Stomach smooth muscle (tissue), 2 donors: Measurements from ENCODE around the gene LSM4.

Experiments used
- H3K27ac ChIP-seq: one replicate; pipeline ENCODE4 v1.7.0; 2013; ENCODE audit warnings: mild to moderate bottlenecking, low read length, inconsistent platforms
- H3K27me3 ChIP-seq, 2 donors: one replicate each; pipeline ENCODE4 v1.7.0; 2013; ENCODE audit warnings: low read length in 2 of 2; ENCODE audit not compliant: insufficient read depth in 2 of 2, control insufficient read depth in 1 of 2
- H3K36me3 ChIP-seq, 2 donors: one replicate each; pipeline ENCODE4 v1.7.0; 2013; ENCODE audit warnings: low read length in 2 of 2; ENCODE audit not compliant: control insufficient read depth in 2 of 2, insufficient read depth in 2 of 2
- H3K4me1 ChIP-seq: one replicate; pipeline ENCODE4 v1.7.0; 2013; ENCODE audit warnings: low read length; ENCODE audit not compliant: control insufficient read depth, insufficient read depth
- H3K4me3 ChIP-seq, 2 donors: one replicate each; pipeline ENCODE4 v1.7.0; 2013; ENCODE audit warnings: low read length in 2 of 2
- H3K9ac ChIP-seq, 2 donors: one replicate each; pipeline ENCODE4 v1.7.0; 2013; ENCODE audit warnings: low read length in 2 of 2, mild to moderate bottlenecking in 1 of 2
- H3K9me3 ChIP-seq, 2 donors: one replicate each; pipeline ENCODE4 v1.7.0; 2013; ENCODE audit warnings: low read length in 2 of 2; ENCODE audit not compliant: control insufficient read depth in 2 of 2
- donor health status: healthy.
- donor health status: Pancreatic carcinoma.

Gene LSM4

DNA sequence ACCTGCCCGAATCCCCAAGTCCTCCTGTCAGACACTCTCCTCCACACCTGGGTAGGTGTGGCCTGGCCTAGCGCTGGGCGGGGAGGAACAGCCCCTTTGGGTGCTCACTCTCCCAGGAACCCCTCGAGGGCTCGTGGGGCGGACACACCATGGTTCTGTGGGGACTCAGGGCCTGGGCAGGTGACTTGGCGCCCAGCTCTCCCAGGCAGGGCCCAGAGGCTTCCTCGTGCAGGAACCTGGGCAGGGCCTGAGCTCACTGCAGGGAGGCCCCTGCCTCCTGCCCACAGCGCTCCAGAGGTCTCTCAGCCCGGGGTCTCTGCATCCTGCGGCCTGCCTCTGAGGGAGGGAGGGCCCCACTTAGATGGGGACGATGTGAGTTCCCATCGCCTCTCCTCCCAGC lies 11.9 kb downstream of the LSM4 start:
- H3K9ac ChIP-seq, result no peak overlapping the region
- no peak overlapping the region for H3K27ac ChIP-seq
- H3K9me3 ChIP-seq, result no peaks in the 10 kb centered on the region
- H3K4me1 ChIP-seq, result peaks cover 25% of the 10 kb centered on the region
- no peak overlapping the region for H3K4me3 ChIP-seq
- H3K36me3 ChIP-seq, result peaks cover 3% of the 10 kb centered on the region in 2 donors
- no peaks in the 10 kb centered on the region for H3K27me3 ChIP-seq

DNA sequence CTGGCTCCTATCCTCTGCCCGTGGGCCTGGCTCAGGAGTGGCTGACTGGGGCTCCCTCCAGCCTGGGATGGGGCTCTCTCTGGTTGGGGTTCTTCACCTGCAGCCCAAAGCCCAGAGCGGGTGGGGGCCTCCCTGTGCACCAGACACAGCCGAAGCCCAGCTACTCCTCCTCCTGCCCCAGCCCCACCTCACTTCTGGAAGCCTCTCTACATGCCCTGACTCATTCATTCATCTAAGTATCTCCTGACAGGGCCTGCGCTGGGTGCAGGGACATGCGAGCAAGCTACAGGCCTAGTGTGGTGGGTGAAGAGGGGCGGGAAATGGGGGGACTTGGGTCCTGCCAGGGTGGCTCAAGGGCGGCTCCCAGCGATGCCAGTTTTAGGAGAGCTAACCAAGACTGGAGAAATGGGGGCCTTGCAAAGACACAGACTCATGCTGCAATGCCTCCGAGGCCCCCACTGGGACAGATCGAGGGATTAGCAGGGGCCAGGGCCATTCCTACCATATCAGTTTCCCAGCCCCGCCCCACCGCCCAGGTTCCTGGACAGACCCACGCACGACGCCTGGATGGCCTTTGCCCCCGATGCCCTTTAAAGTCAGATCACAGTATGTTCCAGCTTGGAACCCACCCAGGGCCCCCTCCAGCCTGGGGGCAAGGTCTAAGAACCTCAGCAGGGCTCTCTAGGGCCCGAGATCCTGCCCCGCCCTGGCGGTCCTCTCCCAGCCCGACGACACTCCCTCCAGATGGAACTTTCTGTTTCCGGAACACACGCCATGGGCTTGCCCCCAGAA lies 12.6 kb downstream of the LSM4 start:
- Histone ChIP-seq H3K9me3 (no peaks in the 10 kb centered on the region), H3K27ac (no peak overlapping the region), H3K4me1 (peaks cover 32% of the 10 kb centered on the region), H3K27me3 (no peaks in the 10 kb centered on the region), H3K9ac (no peak overlapping the region), H3K4me3 (no peak overlapping the region), H3K36me3 (peaks cover 3% of the 10 kb centered on the region in 2 donors)

DNA sequence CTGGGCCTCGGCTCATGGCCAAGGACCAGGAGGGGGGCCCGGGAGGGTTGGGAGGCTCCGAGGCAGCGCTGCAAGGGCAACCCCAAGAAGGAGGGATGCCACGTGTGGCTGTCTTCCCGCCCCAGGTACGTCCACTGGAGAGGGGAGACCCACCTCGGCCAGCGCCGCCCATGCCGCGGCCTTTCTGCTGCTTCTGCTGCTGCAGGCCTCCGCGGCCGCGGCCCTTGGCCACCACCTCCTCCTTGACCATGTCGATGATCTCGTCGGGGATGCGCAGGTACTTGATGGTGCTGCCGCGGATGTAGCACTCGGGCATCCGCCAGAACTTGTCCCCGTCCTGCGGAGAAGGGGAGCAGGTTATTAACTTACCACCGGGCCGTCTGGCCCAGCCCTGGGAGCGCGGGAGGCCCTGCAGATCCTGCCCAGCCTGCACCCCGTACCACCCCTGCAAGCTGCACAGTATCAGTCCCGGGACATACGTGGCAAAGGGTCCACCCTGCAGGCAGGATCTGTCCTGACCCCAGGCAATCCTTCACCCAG lies 13.3 kb downstream of the LSM4 start:
- H3K9me3 ChIP-seq, result no peaks in the 10 kb centered on the region
- no peaks in the 10 kb centered on the region for H3K27me3 ChIP-seq
- H3K4me1 ChIP-seq, result peaks cover 39% of the 10 kb centered on the region
- no peak overlapping the region for H3K9ac ChIP-seq
- H3K4me3 ChIP-seq, result no peak overlapping the region
- peaks cover 3% of the 10 kb centered on the region in 2 donors for H3K36me3 ChIP-seq
- H3K27ac ChIP-seq, result no peak overlapping the region

DNA sequence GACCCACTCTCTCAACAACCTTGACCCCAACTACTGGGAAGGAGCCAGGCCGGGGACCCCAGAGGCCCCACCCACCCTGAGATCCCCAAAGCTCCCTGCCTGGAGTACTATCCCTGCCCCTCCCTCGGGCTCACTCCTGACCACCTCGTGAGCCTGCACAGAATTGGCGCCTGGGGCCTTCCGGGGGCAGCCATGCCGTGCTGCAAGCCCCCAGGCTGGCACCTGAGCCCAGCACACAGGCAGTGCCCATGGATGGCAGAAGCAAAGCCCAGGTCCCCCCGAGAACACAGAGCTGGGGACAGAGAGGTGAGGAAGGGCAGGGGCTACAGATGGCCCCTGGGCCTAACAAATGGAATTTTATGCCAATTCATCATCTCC lies 13.9 kb downstream of the LSM4 start:
- Histone ChIP-seq H3K4me3 (no peak overlapping the region), H3K27me3 (no peaks in the 10 kb centered on the region), H3K9ac (no peak overlapping the region), H3K36me3 (peaks cover 0 to 3% of the 10 kb centered on the region in 2 donors), H3K9me3 (no peaks in the 10 kb centered on the region), H3K4me1 (peaks cover 46% of the 10 kb centered on the region), H3K27ac (no peak overlapping the region)

DNA sequence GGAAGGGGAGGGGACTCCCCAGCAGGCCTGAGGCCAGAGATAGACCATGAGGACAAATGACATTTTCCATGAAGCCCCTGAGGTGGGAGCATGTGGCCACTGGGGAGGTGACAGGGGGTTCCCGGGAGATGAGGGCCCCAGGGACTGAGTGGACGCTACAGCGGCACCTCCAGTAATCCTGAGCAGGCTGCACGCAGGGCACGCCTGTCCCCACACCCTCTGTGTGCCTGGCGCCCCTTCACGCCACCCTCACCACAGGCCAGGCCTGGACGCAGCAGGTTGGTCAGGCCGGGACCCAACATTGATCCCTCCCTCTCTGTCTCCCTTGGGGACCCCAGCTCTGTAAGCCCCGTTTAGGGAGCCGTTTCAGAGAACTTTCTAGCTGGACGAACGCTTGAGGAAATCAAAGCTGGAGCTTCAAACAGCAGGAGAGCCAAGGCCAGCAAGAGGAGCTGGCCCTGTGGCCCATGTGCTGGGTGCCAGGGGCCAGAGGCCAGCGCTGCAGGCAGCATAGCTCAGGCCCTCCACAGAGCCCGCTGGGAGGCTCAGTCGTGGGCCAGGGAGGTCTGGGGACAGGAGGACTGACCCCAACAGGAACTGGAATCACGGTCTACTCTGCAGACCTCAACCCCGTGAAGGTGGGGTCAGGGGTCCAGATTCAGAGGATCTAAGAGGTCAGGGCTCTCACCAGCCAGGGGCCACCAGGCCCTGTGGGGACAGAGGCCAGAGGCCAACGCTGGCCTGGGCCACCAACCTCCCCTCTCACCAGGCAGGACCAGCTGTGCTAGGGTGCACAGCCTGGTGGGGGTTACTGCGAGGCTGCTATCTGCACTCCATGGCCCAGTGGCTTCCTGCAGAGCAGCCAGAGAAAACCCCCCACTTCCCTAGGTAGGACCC lies 14.6 kb downstream of the LSM4 start:
- H3K36me3 ChIP-seq, result peaks cover 0 to 3% of the 10 kb centered on the region in 2 donors
- H3K27me3 ChIP-seq, result no peaks in the 10 kb centered on the region
- H3K9me3 ChIP-seq, result no peaks in the 10 kb centered on the region
- peaks cover 51% of the 10 kb centered on the region for H3K4me1 ChIP-seq
- H3K4me3 ChIP-seq, result no peak overlapping the region
- peak overlapping the region; percentile 99 for H3K27ac ChIP-seq
- H3K9ac ChIP-seq, result no peak overlapping the region

DNA sequence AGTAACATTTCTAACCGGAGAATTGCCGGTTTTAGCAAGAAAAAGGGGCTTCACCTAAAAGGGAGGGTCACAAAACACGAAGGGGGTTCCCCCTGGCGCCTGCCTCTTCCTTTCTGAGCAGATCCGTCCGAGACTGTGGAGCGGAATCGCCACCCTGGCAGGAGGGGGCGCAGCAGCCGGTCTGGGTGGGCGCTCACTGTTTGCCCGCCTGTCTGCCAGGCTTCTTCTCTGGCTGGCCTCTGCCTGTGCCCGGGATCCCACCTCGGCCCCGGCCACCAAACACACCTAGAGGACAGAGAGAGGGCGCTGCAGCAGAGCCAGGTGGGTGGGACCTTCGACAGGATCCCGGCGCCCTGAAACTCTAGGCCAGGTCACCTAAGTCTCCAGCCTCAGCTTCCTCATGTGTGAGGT lies 15.6 kb downstream of the LSM4 start:
- Histone ChIP-seq H3K27ac (peak overlapping the region; percentile 99), H3K9me3 (no peaks in the 10 kb centered on the region), H3K36me3 (peaks cover 0 to under 1% of the 10 kb centered on the region in 2 donors), H3K9ac (peak overlapping the region in 1 of 2 donors; percentile 13), H3K4me1 (peaks cover 54% of the 10 kb centered on the region), H3K4me3 (peak overlapping the region in 1 of 2 donors; percentile 22), H3K27me3 (no peaks in the 10 kb centered on the region)

DNA sequence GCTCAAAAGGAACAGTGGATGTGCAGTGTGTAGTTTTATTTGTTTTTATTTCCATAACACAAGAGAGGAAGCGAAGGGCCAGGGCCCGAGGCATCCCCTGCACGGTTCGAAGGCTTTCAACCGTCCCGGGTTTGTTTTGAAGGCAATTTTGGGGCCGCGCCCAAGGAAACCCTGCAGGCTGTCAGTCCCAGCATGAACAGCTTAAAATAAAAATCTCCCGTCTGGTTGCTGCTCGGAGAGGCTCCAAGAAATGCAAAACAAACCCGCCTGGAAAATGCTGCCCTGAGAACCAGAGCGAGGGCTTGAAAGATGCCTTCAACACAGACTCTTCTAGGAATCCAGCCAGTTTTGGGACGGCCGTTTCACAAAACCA lies 16.0 kb downstream of the LSM4 start:
- H3K9ac ChIP-seq, result peak overlapping the region in 1 of 2 donors; percentile 13

DNA sequence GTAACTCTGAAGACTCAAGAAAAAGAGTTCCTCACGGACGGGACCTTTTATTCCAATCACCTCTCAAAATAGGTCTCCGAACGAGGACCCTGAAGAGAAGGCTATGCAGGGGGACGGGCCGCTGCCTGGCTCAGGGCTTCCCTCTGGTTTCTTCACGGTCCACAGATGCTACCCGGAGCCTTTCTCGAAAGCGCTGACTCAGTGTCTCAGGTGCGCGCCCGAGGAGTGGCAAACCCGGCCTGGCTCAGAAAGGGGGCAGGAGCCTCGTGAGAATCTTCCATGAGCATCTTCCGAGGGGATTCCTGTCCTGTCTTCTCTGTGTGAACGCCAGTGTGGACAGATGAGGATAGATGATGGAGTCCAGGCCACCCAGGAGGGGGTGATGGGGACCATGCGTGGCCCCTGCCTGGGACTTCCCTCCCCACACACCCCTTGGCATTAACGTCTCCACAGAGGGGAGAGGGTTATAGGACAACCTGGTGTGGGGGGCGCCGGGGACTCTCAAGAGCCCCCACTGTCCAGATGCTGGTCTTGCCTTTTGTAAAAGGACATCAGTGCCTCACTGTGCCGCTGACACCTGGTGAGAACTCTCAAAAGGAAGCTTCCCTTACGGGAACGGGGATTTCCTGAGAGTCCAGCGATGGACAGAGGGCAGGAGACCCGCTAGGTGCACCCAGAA lies 16.5 kb downstream of the LSM4 start:
- H3K27ac ChIP-seq, result peak overlapping the region; percentile 99
- peak overlapping the region in 1 of 2 donors; percentile 29 for H3K4me3 ChIP-seq
- H3K9me3 ChIP-seq, result no peaks in the 10 kb centered on the region
- H3K36me3 ChIP-seq, result no peaks in the 10 kb centered on the region
- H3K27me3 ChIP-seq, result no peaks in the 10 kb centered on the region
- peak overlapping the region in 1 of 2 donors; percentile 14 for H3K9ac ChIP-seq
- H3K4me1 ChIP-seq, result peaks cover 57% of the 10 kb centered on the region

More for the DNA sequence above, 16.0 kb downstream of the LSM4 start:
- H3K9me3 ChIP-seq, result no peaks in the 10 kb centered on the region
- no peaks in the 10 kb centered on the region for H3K27me3 ChIP-seq
- H3K4me3 ChIP-seq, result peak overlapping the region in 1 of 2 donors; percentile 29
- peak overlapping the region; percentile 99 for H3K27ac ChIP-seq
- peaks cover 54% of the 10 kb centered on the region for H3K4me1 ChIP-seq
- H3K36me3 ChIP-seq, result no peaks in the 10 kb centered on the region

DNA sequence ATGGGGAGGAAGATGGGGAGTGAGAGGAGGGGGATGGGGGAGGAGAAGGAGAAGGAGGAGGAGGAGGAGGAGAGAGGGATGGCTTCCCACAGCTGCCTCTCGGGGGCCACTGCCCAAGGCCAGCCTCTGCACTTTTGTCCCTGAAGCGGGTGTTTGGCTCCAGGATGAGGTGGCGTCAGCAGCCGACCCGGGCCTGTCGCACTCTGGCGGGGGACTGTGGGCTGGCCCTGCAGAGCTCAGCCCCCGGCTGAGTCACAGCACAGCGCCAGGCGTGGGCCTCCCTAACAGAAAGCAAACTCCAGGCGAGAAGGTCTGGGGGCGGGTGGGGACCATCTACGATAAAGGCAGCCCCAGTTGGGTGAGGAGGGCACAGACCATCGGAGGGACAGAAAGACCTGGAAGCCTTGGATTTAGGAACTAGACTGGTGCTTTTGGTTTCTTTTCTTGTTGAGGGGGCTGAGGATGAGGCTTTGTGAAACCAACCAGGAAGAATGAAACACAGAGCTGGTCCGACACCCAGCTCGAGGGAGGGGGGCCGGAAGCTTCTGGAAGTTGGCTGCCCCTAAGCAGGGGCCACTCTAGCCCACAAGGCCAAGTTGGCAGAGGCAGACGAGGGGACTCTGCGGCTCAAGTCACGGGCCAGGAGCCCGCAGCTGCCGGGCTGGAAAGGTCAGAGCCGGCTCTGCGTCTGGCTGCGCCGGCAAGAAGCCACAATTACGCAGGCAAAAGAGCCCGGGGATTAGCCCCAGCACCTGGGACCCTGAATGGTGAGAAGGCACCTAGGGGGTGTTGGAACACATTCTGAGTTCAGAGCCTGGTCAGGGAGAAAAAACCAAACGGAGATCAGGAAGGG lies 18.2 kb downstream of the LSM4 start:
- no peaks in the 10 kb centered on the region for H3K27me3 ChIP-seq
- peaks cover 65% of the 10 kb centered on the region for H3K4me1 ChIP-seq
- peak overlapping the region; percentile 89 to 96 for H3K9ac ChIP-seq

DNA sequence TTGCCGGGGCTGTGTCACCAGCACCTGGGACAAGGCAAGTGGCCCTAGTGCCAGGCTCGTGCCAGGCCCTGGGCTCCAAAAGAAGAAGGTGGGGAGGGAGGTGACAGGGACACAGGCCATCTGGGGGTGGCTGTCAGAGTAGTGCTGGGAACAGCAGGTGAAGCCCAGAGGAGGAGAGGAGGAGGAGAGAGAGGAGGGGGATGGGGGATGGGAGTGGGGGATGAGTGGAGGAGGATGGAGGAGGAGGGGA lies 18.7 kb downstream of the LSM4 start:
- Histone ChIP-seq H3K27me3 (no peaks in the 10 kb centered on the region), H3K4me3 (peak overlapping the region; percentile 66 to 72), H3K27ac (peak overlapping the region; percentile 99), H3K9ac (peak overlapping the region in 1 of 2 donors; percentile 96), H3K9me3 (no peaks in the 10 kb centered on the region), H3K36me3 (no peaks in the 10 kb centered on the region), H3K4me1 (peaks cover 64% of the 10 kb centered on the region)

More for the DNA sequence above, 18.2 kb downstream of the LSM4 start:
- Histone ChIP-seq H3K9me3 (no peaks in the 10 kb centered on the region), H3K36me3 (no peaks in the 10 kb centered on the region), H3K4me3 (peak overlapping the region; percentile 66 to 72), H3K27ac (peak overlapping the region; percentile 99)
